Measurements from ENCODE around the gene PDLIM7. TPM values are rescaled to one million over a fixed set of nuclear protein-coding genes. Genes with fewer than 3 reads are reported as not detected.
A peak's percentile ranks its signal among the peaks of the same experiment; 100 is the strongest.

The PDLIM7 gene
- total RNA-seq, 2 experiments from 2014 or later, result 38.8 to 58.0 TPM

GRCh38 chr5:177456591-177456964 is 40.8 kb downstream of the PDLIM7 start:
- H3K4me2 ChIP-seq (ENCODE audit: low read length), result peak overlapping the region; percentile 44
- intact Hi-C loops (cut with micrococcal nuclease; ENCODE audit: unreplicated experiment), result loop anchor here (1.0 to 5.0 kb wide), 2 partner anchors 30 to 344 kb away; partner anchors contain the start of gene GRK6
- H3K79me2 ChIP-seq (ENCODE audit: insufficient read depth, low read depth, low read length), result no peaks in the 10 kb centered on the region
- no peaks in the 10 kb centered on the region; the same call in 1 of the 2 replicates for H3K36me3 ChIP-seq (ENCODE audit: insufficient read depth, low read length)
- TF ChIP-seq EZH2phosphoT487 (IDR thresholded peaks at IDR 0.05; ENCODE audit: borderline replicate concordance, low read depth, low read length), result no peak
- TF ChIP-seq, protein P1, sequence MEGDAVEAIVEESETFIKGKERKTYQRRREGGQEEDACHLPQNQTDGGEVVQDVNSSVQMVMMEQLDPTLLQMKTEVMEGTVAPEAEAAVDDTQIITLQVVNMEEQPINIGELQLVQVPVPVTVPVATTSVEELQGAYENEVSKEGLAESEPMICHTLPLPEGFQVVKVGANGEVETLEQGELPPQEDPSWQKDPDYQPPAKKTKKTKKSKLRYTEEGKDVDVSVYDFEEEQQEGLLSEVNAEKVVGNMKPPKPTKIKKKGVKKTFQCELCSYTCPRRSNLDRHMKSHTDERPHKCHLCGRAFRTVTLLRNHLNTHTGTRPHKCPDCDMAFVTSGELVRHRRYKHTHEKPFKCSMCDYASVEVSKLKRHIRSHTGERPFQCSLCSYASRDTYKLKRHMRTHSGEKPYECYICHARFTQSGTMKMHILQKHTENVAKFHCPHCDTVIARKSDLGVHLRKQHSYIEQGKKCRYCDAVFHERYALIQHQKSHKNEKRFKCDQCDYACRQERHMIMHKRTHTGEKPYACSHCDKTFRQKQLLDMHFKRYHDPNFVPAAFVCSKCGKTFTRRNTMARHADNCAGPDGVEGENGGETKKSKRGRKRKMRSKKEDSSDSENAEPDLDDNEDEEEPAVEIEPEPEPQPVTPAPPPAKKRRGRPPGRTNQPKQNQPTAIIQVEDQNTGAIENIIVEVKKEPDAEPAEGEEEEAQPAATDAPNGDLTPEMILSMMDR (conservative IDR thresholded peaks at IDR 0.05; ENCODE audit: low read length), result peak; percentile 44; the same call in 1 of the 2 replicates
- no peak for DNase-seq (ENCODE audit: low spot score)
- peak overlapping the region; percentile 90 for H3K27ac ChIP-seq (ENCODE audit: low read depth, low read length, poor library complexity, severe bottlenecking)
- ChIA-PET CTCF (ENCODE audit: unreplicated experiment) (no interaction called here), POLR2A (no interaction called here)
- H3K9me3 ChIP-seq (ENCODE audit: low read length), result no peaks in the 10 kb centered on the region
- peaks cover 27% of the 10 kb centered on the region for H3K4me1 ChIP-seq (ENCODE audit: insufficient read depth, low read length, poor library complexity, severe bottlenecking)
- H3K4me3 ChIP-seq (ENCODE audit: low read depth, low read length, poor library complexity, severe bottlenecking), result peak overlapping the region; percentile 27
- peaks cover 8% of the 10 kb centered on the region for H4K20me1 ChIP-seq (ENCODE audit: insufficient read depth, low read length)
- no peak overlapping the region for H2AFZ ChIP-seq (ENCODE audit: low read length)
- BruUV-seq (replicated peaks), result no TSS peak
- no peaks in the 10 kb centered on the region for H3K9me2 ChIP-seq (ENCODE audit: insufficient read depth, low read length)

GRCh38 chr5:177455661-177456590 is 41.5 kb downstream of the PDLIM7 start:
- no peaks in the 10 kb centered on the region for H3K79me2 ChIP-seq (ENCODE audit: insufficient read depth, low read depth, low read length)
- peaks cover 27% of the 10 kb centered on the region for H3K4me1 ChIP-seq (ENCODE audit: insufficient read depth, low read length, poor library complexity, severe bottlenecking)
- no peaks in the 10 kb centered on the region for H3K9me2 ChIP-seq (ENCODE audit: insufficient read depth, low read length)
- peak overlapping the region; percentile 88 for H3K4me2 ChIP-seq (ENCODE audit: low read length)
- TSS peak; percentile 98 for BruUV-seq (replicated peaks)
- ChIA-PET CTCF (ENCODE audit: unreplicated experiment) (interaction anchor here (0.6 to 3.8 kb wide), 6 partner anchors 27 to 320 kb away, joined by 3 to 20 read pairs (median 6); no protein-coding TSS in a partner anchor), POLR2A (interaction anchor here (0.6 to 2.1 kb wide), 6 partner anchors 12 to 1067 kb away, joined by 3 to 8 read pairs (median 4); partner anchors contain the start of genes HIGD2A and NOP16)
- H3K9me3 ChIP-seq (ENCODE audit: low read length), result no peaks in the 10 kb centered on the region
- intact Hi-C loops (cut with micrococcal nuclease; ENCODE audit: unreplicated experiment), result loop anchor here (1.0 to 5.0 kb wide), 3 partner anchors 30 to 344 kb away; partner anchors contain the start of genes GRK6 and PDLIM7
- H3K27ac ChIP-seq (ENCODE audit: low read depth, low read length, poor library complexity, severe bottlenecking), result peak overlapping the region; percentile 90
- no peaks in the 10 kb centered on the region; the same call in 1 of the 2 replicates for H3K36me3 ChIP-seq (ENCODE audit: insufficient read depth, low read length)
- TF ChIP-seq EZH2phosphoT487 (IDR thresholded peaks at IDR 0.05; ENCODE audit: borderline replicate concordance, low read depth, low read length), result no peak
- TF ChIP-seq, protein P1 (conservative IDR thresholded peaks at IDR 0.05; ENCODE audit: low read length), result peak; percentile 90
- peak overlapping the region; percentile 84; the same call in 1 of the 2 replicates for H2AFZ ChIP-seq (ENCODE audit: low read length)
- DNase-seq (ENCODE audit: low spot score), result peak; percentile 98
- H3K4me3 ChIP-seq (ENCODE audit: low read depth, low read length, poor library complexity, severe bottlenecking), result peak overlapping the region; percentile 76
- H4K20me1 ChIP-seq (ENCODE audit: insufficient read depth, low read length), result peaks cover 8% of the 10 kb centered on the region

Data from OCI-LY7 (cell line).